ENCODE data around the gene PPIE.
A peak's percentile ranks its signal among the peaks of the same experiment; 100 is the strongest.

PPIE gene

DNA sequence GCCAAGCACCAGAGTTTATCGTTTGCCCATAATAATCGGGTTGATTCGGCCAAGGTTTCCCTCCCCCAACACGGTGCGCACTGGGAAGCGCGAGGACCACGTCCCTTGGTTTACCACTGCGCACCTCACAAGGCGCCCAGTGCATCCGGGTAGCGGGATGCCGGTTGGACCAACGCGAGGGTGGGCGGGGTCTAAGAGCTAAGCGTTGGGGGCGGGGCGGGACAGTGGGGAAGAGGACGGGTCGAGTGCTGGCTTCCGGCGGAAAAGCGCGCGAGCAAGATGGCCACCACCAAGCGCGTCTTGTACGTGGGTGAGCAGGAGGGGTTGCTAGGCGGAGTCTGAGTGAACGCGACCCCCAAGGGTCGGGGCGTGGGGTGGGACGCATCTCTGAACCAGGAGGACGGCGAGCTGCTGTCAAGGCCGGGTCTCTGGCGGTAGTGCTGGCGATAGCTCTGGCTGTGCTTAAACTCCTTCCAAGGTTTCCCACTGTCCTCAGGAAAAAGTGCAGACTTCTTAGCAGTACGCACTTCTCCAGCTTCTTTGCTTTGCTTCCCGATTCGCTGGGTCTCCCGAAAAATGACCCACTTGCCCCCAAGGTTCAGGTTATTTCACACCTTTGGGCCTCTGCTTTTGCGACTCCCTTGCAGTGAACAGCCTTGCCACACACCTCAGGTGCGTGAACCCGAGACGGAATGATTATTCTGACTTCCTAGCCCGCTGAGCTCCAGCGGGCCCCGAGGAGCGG lies at the start of gene PPIE:
Gene PPIE, plus strand, starts transcription at position 261 of the 745 bp plus-strand sequence. Its CDS starts 19 bp downstream, at position 280.
- peak; percentile 62 for DNase-seq

DNA sequence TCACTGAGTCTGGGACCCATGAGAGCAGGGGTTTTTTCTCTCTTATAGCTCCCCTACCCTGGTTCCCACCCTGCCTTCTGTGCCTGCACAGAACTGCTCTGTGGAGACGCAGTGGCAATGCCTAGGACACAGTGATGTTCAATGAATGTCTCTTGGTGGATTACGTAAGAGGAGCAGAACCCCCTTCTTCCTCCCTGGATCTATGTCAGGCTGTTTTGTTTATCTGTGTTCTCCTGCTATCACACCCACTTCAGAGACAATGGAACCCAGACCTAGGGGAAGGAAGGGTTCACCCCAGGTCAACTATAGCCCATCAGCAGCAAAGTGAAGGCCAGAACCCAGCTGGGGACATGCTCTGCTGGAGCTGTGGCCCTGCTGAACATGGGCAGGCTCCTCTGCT lies 49.5 kb upstream of the PPIE start:
- DNase-seq = no peak

DNA sequence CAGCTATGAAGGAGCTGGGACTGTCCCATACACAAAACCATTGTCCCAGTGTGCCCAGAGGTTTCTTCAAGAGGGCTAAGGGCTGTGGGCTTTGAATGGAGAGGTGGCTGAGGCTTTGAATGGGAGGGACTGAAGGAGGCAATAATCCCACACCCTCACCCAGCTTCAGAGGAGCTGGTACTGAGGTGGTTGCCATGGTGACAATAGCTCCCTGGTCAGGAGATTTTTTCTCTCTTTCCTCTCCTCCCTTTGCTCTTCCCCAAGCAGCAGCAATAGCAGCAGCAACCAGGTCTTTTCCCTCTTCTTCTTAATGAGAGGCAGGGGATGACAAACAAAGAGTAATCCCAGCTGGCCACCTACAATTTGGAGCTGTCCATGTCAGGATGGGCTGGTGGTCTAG lies 49.0 kb upstream of the PPIE start:
- no peak for DNase-seq

DNA sequence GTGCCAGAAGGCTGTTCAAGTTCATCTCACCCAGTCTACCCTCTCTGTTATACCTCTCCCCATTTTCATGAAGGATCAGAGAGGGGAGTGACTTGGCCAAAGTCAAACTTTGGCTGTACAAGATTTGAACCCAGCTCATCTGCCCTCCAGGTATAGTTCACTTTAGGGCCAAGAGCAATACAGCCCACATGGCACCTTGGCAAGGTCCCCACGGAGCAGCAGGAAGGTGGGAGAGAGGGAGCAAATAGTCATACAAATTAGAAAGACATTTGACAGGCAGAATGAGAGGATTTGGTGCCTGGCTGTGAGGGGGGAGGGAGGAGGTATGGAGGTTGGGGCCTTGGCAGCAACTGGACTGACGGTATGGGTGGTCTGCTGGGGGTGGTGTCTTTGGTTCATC lies 48.5 kb upstream of the PPIE start:
- no peak for DNase-seq

DNA sequence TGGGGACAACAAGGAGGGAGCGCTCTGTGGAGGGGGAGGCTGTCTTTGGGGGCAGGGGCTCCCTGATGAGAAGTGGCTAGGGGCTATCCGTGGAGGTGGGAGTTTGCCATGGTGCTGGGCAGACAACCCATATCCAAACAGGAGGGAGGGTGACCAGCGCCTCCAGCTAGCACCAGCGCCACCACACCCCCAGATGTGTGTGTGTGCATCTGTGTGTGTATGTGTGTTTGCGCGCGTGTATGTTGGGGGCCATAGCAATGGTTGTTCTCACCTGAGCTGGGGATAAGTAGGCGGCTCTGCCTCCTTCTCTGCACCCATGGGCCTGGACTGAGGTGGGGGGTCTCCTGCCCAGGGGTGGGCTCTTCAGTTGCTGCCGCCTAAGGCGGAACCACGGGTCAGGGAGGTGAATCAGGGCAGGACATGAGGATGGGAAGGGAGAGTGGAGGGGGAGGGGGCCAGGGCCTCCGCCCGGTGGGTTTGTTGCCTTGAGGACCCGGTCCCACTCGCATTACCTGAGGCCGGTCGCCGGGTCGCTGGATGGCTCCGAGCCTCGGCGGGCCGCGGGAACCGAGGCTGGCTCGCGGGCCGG lies 47.8 kb upstream of the PPIE start:
- no peak for DNase-seq

DNA sequence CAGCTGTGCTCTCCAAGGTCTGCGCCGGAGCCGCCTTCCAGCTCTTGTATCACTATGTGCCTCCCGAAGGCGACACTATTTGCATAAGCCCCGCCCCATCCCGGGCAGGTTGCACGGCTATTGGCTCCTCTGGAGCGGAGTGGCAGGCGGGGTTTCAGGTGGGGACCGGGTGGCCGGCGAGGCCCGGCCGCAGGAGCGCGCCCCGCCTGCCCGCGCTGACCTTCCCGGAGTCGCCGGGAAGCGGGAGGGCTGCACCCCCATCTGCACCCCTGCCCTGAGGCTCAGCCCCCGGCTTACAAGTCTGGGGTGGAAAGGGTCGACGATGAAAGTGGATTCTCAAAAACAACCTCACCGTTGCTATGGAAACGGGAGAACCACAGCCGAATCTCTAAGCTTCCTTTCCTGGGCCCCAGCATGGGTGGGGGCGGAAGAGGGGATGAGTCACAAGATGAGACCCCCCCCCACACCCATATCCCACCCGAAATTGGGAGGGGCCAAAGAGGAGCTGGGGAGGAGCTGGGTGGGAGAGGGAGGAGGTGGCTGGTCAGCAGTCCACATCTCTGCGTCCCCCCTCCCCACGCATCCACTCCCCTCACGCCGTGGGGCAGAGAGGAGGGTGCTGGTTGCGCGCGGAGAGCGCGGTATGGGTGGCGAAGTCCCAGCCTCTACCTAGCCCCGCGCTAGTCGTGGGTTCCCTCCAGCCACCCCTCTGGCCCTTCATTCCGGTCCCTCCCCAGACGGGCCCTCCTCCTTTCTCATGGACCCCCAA lies 47.1 kb upstream of the PPIE start, which contains the start of gene HPCAL4:
Gene HPCAL4, minus strand, starts transcription at position 51 of the 769 bp plus-strand sequence. CDS start 6,830 bp downstream, outside the sequence.
- peak; percentile 42 for DNase-seq

DNA sequence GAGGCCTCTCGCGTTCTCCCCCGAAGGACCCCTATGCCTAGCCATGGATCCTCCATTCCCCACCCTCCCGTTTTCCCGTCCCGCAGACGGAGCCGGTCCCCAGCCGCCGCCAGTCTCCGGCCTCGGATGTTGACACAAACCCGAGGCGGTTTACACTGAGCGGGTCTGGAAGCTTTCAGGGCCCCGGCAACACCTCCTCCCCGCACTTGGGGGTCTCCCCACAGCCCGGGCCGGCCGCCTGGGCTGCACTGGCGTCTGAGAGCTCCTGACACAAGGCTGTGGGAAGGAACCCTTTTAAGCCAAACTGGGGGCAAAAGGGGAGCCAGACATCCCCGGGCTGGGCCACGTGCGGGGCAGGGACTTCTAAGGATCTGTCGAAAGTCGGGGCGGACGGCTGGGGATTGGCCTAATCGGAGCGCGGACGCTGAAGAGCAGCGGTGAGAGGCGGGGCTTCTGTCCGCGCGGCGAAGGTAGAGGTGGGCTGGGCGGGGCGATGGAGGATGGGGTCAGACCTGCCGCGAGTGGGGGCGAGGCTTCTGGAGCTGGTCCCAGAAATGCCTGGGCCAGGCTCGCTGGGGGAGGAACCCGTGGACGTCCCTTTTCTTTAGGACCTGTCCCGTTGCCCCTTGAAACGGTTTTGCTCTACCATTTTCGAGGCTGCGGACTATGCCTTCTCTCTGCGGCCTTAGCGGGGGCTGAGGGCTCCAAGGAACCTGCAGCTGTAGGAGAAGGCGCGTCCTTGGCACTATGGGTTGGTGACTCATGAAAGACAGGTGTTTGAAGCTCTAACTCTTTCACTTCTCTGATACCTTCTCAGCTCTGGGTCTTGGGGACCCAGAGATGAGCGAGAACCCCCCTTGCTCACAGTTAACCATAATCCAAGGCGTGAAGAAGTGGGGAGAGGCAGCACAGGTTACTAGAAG lies 46.3 kb upstream of the PPIE start:
- no peak for DNase-seq

DNA sequence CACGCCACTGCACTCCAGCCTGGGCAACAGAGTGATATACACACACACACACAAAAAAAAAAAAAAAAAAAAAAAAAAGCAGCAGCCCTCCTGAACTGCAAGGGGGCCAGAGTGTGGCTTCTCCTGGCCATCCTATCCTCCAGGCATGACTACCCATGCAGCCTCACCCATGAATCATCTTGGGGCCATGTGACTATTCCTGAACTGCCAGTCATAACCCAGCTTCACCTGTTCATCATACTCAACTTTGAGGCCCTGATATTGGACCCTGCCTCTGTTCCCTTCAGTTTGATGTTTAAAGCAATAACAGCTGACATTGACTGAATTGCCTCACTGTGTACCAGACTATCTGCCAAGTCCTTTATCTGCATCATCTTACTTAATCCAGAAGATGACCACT lies 44.7 kb upstream of the PPIE start:
- no peak for DNase-seq

DNA sequence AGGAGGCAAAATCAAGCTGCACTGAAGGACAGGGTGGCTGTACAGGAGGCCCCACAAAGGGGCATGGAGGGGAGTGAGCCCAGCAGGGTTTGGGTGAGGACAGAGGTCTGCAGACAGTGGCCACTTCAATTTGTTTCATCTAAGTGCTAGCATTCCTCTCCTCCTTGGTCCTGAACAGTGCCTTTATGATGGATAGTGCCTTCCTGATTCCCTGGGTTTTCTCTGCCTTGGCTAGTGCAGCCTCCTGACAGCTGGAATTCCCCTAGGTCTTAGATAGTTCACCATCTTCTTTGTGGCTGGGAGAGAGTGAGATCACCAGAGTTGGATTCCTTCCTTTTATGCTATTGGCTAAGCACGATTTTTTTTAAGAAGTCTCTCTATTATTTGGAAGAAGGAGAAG lies 43.7 kb upstream of the PPIE start:
- DNase-seq = no peak

DNA sequence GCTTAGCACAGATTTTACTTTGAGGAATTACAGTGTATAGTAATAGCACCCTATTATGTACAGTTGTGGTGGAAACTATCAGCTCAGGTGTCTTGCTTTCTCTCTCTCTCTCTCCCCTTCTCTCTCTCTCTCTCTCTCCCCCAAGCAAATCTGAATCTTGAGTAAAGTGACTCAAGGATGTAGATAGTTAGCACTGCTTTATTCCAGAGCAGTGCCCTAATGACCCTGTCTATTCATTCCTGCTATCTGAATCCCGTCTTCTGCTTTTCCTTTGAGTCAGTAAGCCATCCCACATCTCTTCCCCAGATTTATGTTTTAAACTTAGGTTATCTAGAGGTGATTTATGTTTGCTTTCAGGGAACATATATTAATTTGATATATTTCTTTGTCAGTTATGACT lies 42.2 kb upstream of the PPIE start:
- no peak for DNase-seq

DNA sequence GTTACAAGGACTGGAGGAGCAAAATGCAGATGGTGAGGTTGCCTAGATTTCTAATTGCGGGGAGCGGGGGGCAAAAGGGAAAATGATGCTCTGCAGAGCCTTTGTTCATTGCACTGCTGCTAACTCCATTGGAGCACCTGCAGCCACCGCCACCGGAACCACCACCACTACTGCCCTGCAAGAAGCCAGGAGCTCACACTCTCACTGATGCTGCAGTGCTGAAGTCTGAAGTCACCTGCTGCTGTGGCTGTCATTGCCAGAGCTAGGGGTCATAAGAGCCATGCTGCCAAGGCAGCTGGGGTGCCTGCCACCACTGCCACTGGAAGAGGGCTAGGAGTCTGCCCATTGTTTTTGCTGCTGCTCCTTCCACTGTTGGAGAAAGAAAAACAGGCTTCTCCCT lies 40.1 kb upstream of the PPIE start:
- DNase-seq = no peak

DNA sequence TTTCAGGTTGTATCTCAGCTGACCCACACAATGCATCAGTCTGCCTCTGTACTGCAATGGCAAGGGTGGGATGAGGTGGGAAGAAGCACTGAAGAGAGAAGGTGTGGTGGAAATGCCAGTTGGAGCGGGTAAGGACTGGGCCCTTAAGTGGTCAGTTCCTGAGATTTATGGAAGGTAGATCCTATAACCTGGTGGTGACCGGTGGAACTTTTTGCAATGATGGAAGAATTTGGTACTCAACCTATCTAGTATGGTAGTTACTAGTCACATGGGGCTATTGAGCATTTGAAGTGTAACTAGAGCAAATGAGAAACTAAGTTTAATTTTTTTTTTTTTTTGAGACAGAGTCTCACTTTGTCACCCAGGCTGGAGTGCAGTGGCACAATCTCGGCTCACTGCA lies 39.3 kb upstream of the PPIE start:
- DNase-seq = no peak

DNA sequence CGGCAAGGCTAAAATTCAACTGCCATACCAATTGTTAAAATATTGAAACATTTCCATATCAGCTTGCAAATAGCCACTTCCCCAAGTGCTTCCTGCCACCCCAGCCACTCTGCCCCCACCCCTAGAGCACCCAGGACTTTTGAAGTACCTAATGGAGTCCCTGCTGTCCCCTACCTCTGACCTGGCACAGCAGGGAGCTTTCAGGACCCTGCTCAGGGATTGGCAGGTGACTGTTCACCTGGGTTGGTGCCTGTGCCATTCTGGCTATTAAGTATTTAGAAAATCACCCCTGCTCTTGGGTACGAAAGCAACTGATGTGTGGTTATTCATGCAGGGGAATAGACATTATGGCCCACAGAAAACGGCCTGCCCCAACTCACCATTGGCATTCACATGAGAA lies 38.3 kb upstream of the PPIE start:
- no peak for DNase-seq

DNA sequence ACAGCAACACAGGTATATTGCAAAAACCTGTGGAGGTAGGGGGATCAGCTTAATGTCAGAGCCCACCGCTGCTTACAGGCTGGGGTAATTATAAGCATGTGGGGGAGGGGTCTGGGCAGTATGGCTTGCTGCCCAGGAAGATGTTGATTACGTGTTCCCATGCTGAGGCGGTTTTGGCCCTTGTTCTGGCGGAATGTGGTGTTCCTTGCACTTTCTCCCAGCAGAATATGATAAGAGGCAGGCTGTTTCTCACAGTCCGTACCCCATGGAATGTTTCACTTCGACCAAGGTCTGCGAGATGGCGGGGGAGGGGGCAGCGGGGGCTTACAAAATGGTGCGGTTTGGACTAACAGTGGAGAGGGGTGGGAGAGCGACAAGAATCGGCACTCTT lies 37.6 kb upstream of the PPIE start:
- no peak for DNase-seq

DNA sequence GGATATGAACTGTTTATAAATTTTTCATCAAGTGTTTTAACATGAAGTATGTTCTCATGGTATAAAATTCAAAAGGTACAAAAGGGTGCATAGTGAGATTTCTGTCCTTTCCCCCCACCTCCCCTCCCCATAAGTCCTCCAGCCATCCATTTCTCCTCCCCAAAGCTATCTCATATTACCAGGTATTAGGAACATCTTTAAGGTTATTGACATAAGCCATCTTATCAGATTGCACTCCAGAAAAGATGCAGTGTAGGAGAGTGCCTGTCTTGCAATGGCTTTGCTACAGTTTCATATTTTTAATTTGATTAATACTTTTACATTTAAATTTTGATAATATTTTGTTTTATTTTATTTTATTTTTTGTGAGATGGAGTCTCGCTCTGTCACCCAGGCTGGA lies 33.9 kb upstream of the PPIE start:
- DNase-seq = no peak

DNA sequence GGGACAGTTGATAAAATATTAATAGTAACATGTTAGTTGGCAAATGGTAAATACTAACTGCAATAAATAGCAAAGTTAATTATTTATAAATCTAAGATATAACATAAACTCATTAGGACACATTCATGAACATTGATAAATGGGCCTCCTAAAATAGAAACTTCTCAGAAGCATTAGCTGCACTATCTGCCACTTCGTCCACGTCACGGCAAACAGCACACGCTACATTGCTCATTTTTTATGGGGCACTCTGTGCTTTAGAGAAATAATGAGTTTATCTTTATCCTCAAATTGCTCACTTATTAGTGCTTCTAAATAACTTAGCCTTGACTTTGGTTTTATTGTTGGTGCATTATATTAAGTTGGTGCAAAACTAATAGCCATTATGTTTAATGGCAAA lies 31.2 kb upstream of the PPIE start:
- DNase-seq = no peak

DNA sequence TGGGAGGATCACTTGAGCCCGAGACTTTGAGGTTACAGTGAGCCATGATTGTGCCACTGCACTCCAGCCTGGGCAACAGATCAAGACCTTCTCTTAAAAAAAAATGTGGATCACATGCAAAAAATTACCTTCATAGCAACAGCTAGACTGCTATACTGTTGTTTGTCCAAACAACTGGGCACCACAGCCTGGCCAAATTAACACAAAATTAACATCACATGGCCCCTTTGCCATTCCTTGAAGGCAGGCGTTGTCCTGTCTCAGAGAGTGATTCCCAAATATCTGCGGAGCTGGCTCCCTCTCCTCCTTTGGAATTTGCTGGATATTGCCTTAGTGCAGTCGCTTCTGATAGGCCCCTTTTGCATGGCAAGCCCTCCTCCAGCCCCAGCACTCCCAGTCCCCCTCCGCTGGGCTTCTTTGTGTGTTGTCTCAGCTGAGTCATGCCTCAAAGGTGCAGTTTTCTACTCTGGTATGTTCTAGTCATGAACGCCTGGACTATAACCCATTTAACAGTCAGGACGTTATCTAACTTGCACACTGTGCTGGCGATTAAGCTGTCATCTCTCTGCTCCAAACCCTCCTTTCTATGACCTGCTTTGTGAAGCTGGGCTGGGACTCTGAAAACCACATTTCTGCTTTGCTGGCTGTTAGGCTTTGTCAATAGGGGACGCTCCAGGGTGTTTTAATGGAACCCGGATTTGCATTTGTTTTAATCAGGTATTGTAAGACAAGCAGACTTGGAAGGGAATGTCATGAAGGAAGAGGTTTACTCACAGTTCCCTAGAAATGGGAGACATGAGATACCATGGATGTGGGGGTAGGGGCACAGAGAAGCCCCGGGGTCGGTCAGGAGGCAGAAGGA lies 27.3 kb upstream of the PPIE start:
- DNase-seq = no peak

DNA sequence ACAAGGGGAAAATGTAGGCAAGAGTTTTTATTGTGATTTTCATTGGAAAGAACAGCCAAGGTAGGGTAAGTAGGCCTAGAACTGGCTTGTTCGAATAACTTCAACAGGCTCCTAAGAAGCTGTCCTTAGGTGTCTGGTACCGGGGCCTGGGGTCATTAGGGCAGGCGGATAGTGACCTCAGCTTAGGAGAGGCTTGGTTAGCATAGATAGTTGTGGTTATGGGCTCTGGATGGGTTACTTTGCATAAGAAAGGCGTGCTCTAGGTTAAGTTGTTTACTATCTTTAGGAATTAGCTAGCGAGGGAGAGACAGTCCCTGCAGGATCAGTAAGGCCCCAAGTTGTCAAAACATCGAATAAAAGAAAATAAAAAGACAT lies 26.7 kb upstream of the PPIE start:
- no peak for DNase-seq

DNA sequence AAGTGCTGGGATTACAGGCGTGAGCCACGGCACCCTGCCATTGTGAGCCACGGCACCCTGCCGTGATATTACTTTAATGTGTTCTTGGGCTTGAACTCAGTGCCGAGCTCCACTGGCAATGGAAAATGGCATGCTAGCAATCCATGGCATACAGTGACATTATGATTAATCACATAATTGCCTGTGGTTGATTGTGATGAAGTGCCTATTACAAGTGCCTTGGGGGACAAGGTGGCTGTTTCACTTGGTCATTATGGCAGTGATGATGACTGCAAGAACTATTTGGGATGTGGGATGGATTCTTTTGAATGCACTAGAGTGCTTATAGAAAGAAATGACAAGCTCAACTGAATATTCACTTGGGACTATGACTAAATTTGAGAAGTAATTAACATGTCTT lies 25.1 kb upstream of the PPIE start:
- DNase-seq = no peak

DNA sequence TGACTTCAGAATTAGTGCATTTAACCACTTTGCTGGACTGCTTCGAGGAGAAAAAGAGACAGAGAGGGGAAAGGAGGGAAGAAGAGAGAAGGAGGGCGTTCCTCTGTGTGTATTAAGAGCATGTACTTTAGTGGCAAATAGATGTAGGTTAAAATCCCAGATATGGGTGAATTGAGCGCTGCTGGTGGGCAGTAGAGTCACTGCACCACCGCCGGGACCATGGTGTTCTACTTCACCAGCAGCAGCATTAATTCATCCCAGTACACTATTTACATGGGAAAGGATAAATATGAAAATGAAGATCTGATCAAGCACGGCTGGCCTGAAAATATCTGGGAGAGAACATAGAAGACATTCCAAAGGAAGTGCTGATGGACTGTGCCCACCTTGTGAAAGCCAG lies 20.9 kb upstream of the PPIE start:
- DNase-seq = no peak

DNA sequence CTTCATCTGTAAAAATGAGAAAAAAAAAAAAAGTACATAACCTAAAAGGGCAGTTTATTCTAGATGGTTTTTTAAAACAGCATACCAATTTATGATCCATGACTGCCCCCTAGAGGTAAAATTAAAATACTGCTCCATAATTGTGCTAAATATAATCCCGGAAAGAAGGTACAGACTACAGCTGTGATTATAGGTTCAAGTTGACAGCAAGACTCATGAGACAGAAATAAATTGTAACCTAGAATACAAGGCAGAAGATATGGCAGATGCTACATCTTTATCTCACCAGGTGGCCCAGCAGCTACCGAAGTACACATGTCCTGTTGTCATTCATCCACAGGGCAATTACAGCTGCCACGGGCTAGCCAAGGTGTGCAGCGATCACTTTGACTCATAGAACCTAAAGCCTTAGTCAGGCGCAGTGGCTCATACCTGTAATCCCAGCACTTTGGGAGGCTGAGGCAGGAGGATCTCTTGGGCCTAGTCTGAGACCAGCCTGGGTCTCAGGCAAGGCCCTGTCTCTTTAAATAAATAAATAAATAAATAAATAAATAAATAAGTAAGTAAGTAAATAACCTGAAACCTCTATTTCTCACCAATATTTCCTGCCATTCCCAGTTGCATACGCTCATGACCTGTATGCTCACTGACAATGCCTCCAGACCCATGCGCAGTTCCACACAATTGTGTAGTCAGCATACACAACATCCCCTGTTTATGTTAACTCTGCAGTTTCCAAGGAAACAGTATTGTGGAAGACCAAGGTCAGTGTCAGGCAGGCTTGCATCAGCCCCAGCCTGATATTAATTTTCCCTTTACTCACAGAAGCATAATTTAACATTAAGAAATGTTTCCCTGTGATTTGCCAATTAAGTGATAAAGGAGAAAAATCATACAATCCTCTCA lies 18.3 kb upstream of the PPIE start:
- DNase-seq = peak; percentile 17
